Melanocyte of skin (primary cell): ENCODE measurements around the gene ERGIC2. TPM values are rescaled to one million over a fixed set of nuclear protein-coding genes. Genes with fewer than 3 reads are reported as not detected.

ENCODE experiments used
- total RNA-seq, 2 donors: library from RNA; depleted of rRNA; stranded (reverse); fragments of >200 nt; gene quantifications; 2 replicates each; pipeline ENCODE4 v1.2.3, GENCODE V29; 2012

ERGIC2 gene
- total RNA-seq = 10 to 100 TPM; 41.3 to 48.6 TPM

GRCh38 chr12:29380536-29381523 lies at the start of gene ERGIC2:
Gene ERGIC2, minus strand, starts transcription at chr12:29381172. Its CDS starts 9,539 bp downstream, at chr12:29371633.

Other genes starting within 250 kb of the ERGIC2 start
- 10 to 100 TPM; 21.0 to 23.0 TPM for gene FAR2, start 231.9 kb downstream of the ERGIC2 start, total RNA-seq
- under 1 TPM; under 0.01 TPM for gene OVCH1, start 116.5 kb upstream of the ERGIC2 start, total RNA-seq